Tibial nerve (tissue), 3 donors: Measurements from ENCODE around the gene ANKRD11.
"Not testable (repeated sequence)": the region's sequence is repeated elsewhere in the genome, so short reads cannot be mapped to it uniquely, and the experiment has no call there.

ENCODE experiments used
- POLR2A ChIP-seq, 2 donors: fragments of 450-650 bp; IDR thresholded peaks; one replicate each; pipeline ENCODE4 v1.6.1; 2017; ENCODE audit warnings: antibody characterized with exemption in 2 of 2, mild to moderate bottlenecking in 2 of 2, moderate library complexity in 2 of 2
- TF ChIP-seq, protein P1 (sequence below), 5 experiments: fragments of 200-600 bp in 3 of 5; fragments of 450-650 bp in 2 of 5; sonication (generic) in 3 of 5; IDR thresholded peaks; one replicate each; pipeline ENCODE4 v1.5.1; 2016 to 2019; ENCODE audit warnings: antibody characterized with exemption in 5 of 5, mild to moderate bottlenecking in 3 of 5, moderate library complexity in 2 of 5

DNA sequence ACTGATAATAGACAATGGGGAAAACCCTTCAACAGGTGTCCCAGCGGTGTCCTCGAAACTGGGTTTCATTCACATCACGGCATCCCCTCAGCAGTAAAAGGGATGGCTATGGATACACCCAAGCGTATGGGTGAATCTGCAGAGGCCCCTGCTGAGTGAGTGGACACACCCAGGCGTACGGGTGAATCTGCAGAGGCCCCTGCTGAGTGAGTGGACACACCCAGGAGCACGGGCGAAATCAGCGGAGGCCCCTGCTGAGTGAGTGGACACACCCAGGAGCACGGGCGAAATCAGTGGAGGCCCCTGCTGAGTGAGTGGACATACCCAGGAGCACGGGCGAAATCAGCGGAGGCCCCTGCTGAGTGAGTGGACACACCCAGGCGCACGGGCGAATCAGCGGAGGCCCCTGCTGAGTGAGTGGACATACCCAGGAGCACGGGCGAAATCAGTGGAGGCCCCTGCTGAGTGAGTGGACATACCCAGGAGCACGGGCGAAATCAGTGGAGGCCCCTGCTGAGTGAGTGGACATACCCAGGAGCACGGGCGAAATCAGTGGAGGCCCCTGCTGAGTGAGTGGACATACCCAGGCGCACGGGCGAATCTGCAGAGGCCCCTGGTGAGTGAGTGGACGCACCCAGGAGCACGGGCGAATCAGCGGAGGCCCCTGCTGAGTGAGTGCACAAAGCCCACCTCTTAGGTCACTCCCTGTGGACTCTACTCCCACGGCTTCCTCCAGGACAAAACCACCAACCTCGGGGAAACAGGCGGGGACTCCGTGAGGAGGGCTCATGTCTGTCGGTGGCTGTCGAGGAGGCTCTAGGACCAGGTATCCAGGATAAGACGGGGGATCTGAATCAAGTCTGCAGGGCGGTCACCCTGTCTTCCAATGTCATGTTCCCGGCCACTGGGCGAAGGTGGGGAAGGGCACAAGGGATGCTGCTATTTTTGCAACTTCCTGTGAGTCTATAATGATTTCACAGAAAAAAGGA, 161.7 kb downstream of the ANKRD11 start:
- TF ChIP-seq, protein P1, sequence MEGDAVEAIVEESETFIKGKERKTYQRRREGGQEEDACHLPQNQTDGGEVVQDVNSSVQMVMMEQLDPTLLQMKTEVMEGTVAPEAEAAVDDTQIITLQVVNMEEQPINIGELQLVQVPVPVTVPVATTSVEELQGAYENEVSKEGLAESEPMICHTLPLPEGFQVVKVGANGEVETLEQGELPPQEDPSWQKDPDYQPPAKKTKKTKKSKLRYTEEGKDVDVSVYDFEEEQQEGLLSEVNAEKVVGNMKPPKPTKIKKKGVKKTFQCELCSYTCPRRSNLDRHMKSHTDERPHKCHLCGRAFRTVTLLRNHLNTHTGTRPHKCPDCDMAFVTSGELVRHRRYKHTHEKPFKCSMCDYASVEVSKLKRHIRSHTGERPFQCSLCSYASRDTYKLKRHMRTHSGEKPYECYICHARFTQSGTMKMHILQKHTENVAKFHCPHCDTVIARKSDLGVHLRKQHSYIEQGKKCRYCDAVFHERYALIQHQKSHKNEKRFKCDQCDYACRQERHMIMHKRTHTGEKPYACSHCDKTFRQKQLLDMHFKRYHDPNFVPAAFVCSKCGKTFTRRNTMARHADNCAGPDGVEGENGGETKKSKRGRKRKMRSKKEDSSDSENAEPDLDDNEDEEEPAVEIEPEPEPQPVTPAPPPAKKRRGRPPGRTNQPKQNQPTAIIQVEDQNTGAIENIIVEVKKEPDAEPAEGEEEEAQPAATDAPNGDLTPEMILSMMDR (IDR thresholded peaks at IDR 0.05): not testable (repeated sequence)
- not testable (repeated sequence) for TF ChIP-seq POLR2A (IDR thresholded peaks at IDR 0.05)
